ENCODE data around the gene FAAP24.
"Not testable (repeated sequence)": the region's sequence is repeated elsewhere in the genome, so short reads cannot be mapped to it uniquely, and the experiment has no call there.

FAAP24 gene

GRCh38 chr19:33000510-33000909 is 28.5 kb downstream of the FAAP24 start:
- DNase-seq (ENCODE audit: low spot score) = no peak
- in situ Hi-C loops (cut with MboI; ENCODE audit: low sequenced_read_pairs, unreplicated experiment) = no loop called here
- TF ChIP-seq, protein P1, sequence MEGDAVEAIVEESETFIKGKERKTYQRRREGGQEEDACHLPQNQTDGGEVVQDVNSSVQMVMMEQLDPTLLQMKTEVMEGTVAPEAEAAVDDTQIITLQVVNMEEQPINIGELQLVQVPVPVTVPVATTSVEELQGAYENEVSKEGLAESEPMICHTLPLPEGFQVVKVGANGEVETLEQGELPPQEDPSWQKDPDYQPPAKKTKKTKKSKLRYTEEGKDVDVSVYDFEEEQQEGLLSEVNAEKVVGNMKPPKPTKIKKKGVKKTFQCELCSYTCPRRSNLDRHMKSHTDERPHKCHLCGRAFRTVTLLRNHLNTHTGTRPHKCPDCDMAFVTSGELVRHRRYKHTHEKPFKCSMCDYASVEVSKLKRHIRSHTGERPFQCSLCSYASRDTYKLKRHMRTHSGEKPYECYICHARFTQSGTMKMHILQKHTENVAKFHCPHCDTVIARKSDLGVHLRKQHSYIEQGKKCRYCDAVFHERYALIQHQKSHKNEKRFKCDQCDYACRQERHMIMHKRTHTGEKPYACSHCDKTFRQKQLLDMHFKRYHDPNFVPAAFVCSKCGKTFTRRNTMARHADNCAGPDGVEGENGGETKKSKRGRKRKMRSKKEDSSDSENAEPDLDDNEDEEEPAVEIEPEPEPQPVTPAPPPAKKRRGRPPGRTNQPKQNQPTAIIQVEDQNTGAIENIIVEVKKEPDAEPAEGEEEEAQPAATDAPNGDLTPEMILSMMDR (IDR thresholded peaks at IDR 0.05; ENCODE audit: borderline replicate concordance, control extremely low read depth, extremely low read depth, insufficient read depth, missing control alignments) = no peak

- in situ Hi-C loops (cut with MboI; ENCODE audit: low sequenced_read_pairs, unreplicated experiment) = no loop called here
- TF ChIP-seq, protein P1 (IDR thresholded peaks at IDR 0.05; ENCODE audit: borderline replicate concordance, control extremely low read depth, extremely low read depth, insufficient read depth, missing control alignments) = no peak
- DNase-seq (ENCODE audit: low spot score) = no peak
Observed at GRCh38 chr19:33000910-33001309, 28.9 kb downstream of the FAAP24 start.

DNA sequence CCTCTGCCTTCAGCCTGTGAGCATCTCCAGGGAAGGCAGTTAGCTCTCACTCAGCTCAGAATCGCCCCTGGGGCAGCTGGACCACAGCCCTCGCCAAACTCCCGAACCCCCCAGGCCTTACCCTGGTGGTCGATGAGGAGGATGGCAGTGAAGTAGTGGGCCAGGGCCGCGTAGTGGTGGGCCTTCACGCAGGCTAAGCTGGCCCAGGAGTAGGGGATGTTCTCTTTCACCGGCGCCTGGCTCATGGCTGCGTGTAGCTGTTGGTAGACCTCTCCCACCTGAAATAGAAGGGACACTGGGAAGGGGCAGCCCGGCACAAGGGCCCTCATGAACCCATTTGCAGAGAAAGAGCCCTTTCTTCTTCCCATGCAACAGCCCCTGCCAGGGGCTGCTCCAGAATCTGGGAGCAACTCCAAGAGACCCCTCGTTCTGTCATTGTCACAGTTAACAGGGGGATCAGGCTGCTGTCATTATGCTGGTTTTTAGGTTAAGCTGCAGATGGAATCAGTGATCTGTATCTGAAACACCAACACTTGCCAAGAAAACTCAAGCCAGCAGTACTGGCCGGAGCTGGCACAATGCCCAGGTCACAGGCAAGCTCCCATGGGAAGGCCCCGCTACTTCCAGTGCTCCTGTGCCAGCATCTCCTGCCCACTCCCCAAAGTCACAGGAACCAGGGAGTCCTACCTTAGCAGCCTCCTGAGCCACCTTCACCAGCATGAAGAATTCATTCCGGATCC is 30.3 kb downstream of the FAAP24 start:
- in situ Hi-C loops (cut with MboI; ENCODE audit: low sequenced_read_pairs, unreplicated experiment); DNase-seq (ENCODE audit: low spot score): not testable (repeated sequence)

DNA sequence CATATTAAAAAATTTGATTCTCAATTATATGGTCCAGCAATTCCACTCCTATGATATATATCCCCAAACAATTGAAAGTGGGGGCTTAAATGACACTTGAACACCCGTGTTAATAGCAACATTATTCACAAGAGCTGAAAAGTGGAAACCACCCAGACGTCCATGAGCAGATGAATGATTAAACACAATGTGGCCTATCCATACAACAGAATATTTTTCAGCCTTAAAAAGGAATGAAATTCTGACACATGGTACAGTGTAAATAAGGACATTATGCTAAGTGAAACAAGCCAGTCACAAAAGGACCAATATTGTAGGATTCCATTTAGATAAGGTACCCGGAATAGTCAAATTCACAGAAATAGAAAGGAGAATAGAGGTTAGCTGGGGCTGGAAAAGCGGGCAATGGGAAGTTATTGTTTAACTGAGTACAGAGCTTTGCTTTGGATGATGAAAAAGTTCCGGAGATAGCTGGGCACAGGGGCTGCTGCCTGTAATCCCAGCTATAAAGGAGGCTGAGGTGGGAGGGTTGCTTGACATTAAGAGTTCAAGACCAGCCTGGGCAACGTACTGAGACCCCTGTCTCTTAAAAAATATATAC is 31.5 kb downstream of the FAAP24 start:
- DNase-seq (ENCODE audit: low spot score); in situ Hi-C loops (cut with MboI; ENCODE audit: low sequenced_read_pairs, unreplicated experiment): not testable (repeated sequence)

DNA sequence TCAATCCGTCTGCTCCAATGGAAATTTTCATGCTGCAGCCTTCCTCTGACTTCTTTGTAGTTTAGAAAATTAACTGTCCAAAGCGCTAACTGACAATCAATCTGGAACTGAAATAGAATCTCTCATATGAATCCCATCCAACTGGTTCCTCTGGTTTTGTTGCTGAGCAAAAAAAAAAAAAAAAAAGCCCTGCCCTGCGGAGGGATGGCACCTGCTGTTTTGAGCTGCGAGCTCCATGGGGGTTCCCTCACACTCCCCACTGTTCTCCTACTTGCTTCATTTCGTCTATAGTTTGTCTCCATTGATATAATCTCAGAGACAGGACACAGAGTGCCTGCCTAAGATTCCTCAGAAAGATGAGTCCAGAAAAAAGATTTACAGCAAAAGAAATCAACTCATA is 33.4 kb downstream of the FAAP24 start:
- TF ChIP-seq, protein P1 (IDR thresholded peaks at IDR 0.05; ENCODE audit: borderline replicate concordance, control extremely low read depth, extremely low read depth, insufficient read depth, missing control alignments) = no peak
- DNase-seq (ENCODE audit: low spot score) = no peak
- in situ Hi-C loops (cut with MboI; ENCODE audit: low sequenced_read_pairs, unreplicated experiment) = no loop called here

DNA sequence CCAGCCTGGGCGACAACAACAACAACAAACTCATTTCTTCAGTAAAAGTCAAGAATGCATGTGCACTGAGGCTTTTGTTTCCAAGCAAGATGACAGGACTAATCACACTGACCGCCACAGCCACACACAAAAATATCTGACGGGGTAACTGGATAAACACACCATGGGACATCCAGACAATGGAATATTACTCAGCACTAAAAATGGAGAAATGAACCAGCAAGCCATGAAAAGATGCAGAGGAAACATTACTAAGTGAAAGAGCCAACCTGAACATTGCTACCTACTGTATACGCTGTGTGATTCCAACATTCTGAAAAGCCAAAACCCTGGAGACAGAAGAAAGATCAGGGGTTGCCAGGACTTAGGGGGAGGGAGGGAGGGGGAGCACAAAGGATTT is 36.7 kb downstream of the FAAP24 start:
- TF ChIP-seq, protein P1 (IDR thresholded peaks at IDR 0.05; ENCODE audit: borderline replicate concordance, control extremely low read depth, extremely low read depth, insufficient read depth, missing control alignments) = no peak
- in situ Hi-C loops (cut with MboI; ENCODE audit: low sequenced_read_pairs, unreplicated experiment) = no loop called here
- no peak for DNase-seq (ENCODE audit: low spot score)

GRCh38 chr19:33010891-33011290 is 38.8 kb downstream of the FAAP24 start:
- DNase-seq (ENCODE audit: low spot score); in situ Hi-C loops (cut with MboI; ENCODE audit: low sequenced_read_pairs, unreplicated experiment): not testable (repeated sequence)

DNA sequence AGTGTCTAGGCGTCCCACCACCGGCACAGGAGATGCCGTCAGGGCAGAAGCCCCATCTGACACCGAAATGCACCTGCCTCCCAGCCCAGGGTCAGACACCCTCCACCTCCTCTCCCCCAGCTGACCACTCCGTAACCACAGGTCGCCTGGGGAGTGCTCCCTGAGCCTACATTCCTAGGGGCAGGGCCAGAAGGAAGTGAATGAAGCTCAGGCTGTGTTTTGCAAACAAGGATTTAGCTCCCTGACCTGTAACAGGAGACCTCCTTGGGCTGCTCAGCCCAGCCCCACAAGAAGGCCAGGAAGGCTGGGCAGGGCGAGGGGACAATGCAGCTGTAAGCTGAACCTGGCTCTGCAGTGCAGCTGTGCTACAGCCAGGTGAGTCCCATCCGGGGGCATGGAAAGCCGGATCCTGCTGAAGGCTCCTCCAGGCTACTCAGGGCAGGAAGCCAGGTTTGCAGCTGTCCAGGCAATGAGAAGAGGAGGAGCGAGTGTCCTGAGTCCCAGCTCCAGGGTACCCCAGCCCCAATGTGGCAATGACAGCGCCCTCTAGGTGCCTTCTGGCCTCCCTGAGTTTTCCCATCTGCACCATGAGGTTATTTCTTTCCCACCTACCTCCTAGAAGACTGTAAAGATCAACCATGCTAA is 50.6 kb downstream of the FAAP24 start:
- in situ Hi-C loops (cut with MboI; ENCODE audit: low sequenced_read_pairs, unreplicated experiment) = no loop called here
- TF ChIP-seq, protein P1 (IDR thresholded peaks at IDR 0.05; ENCODE audit: borderline replicate concordance, control extremely low read depth, extremely low read depth, insufficient read depth, missing control alignments) = no peak
- DNase-seq (ENCODE audit: low spot score) = no peak

Data from GM13976 (cell line).